RWPE2 (cell line): ENCODE data around the gene NAB1.

Experiments used
- ATAC-seq: fragments of 200-7000 bp; cut with Tn5 transposase; 3 replicates; pipeline ENCODE4 v1.9.1; 2021; ENCODE audit warnings: low read depth
- DNase-seq: peaks from one replicate; pipeline ENCODE4 v3.0.0-alpha.2; 2020; ENCODE audit warnings: low spot score
- H3K27ac ChIP-seq: fragments of 450-650 bp; 2 replicates; pipeline ENCODE4 v1.5.1; 2017; ENCODE audit warnings: mild to moderate bottlenecking; ENCODE audit not compliant: poor library complexity, severe bottlenecking
- H3K27me3 ChIP-seq: fragments of 250-450 bp; sonication (Bioruptor Pico); 2 replicates; pipeline ENCODE4 v1.5.1; 2021; ENCODE audit warnings: mild to moderate bottlenecking, moderate library complexity; ENCODE audit not compliant: insufficient read depth, poor library complexity, severe bottlenecking
- H3K36me3 ChIP-seq: fragments of 250-450 bp; sonication (Bioruptor Pico); 2 replicates; pipeline ENCODE4 v1.5.1; 2020; ENCODE audit warnings: low read depth, mild to moderate bottlenecking, moderate library complexity
- H3K4me1 ChIP-seq: fragments of 250-450 bp; sonication (Bioruptor Pico); 2 replicates; pipeline ENCODE4 v1.5.1; 2021; ENCODE audit warnings: mild to moderate bottlenecking, moderate library complexity; ENCODE audit not compliant: insufficient read depth, poor library complexity, severe bottlenecking
- H3K4me3 ChIP-seq: fragments of 250-450 bp; sonication (Bioruptor Pico); 2 replicates; pipeline ENCODE4 v1.5.1; 2021; ENCODE audit warnings: mild to moderate bottlenecking, moderate library complexity; ENCODE audit not compliant: severe bottlenecking
- H3K9me3 ChIP-seq: fragments of 250-450 bp; sonication (Bioruptor Pico); 2 replicates; pipeline ENCODE4 v1.5.1; 2021; ENCODE audit warnings: mild to moderate bottlenecking, moderate library complexity; ENCODE audit not compliant: severe bottlenecking
- CTCF ChIP-seq: fragments of 450-650 bp; IDR thresholded peaks from one replicate; pipeline ENCODE4 v1.5.1; 2017; ENCODE audit warnings: mild to moderate bottlenecking, moderate library complexity; ENCODE audit not compliant: poor library complexity, severe bottlenecking

NAB1 gene

GRCh38 chr2:190662754-190663153 lies 13.9 kb downstream of the NAB1 start:
- H3K4me1 ChIP-seq = peaks cover 10% of the 10 kb centered on the region
- DNase-seq (no peak), ATAC-seq (no peak)
- H3K9me3 ChIP-seq = no peaks in the 10 kb centered on the region
- no peak overlapping the region for H3K27ac ChIP-seq
- peaks cover 60% of the 10 kb centered on the region for H3K36me3 ChIP-seq
- no peak overlapping the region for H3K4me3 ChIP-seq
- no peak for TF ChIP-seq CTCF
- no peaks in the 10 kb centered on the region for H3K27me3 ChIP-seq

- Histone ChIP-seq H3K36me3 (peaks cover 64% of the 10 kb centered on the region), H3K27me3 (no peaks in the 10 kb centered on the region), H3K4me3 (no peak overlapping the region), H3K27ac (no peak overlapping the region), H3K4me1 (peaks cover 12% of the 10 kb centered on the region), H3K9me3 (no peaks in the 10 kb centered on the region)
- ATAC-seq (no peak), DNase-seq (no peak)
- TF ChIP-seq CTCF = no peak
Observed at GRCh38 chr2:190663348-190663747, 14.5 kb downstream of the NAB1 start.

- no peak overlapping the region for H3K27ac ChIP-seq
- no peaks in the 10 kb centered on the region for H3K9me3 ChIP-seq
- ATAC-seq = no peak
- peaks cover 66% of the 10 kb centered on the region for H3K36me3 ChIP-seq
- no peak overlapping the region for H3K4me3 ChIP-seq
- no peak for DNase-seq
- no peaks in the 10 kb centered on the region for H3K27me3 ChIP-seq
- TF ChIP-seq CTCF = no peak
- peaks cover 17% of the 10 kb centered on the region for H3K4me1 ChIP-seq
Observed at GRCh38 chr2:190663839-190664238, 15.0 kb downstream of the NAB1 start.

- Histone ChIP-seq H3K27ac (no peak overlapping the region), H3K9me3 (no peaks in the 10 kb centered on the region), H3K4me1 (peaks cover 17% of the 10 kb centered on the region), H3K27me3 (no peaks in the 10 kb centered on the region), H3K4me3 (no peak overlapping the region), H3K36me3 (peaks cover 69% of the 10 kb centered on the region)
- no peak for TF ChIP-seq CTCF
- ATAC-seq = no peak
- DNase-seq = no peak
Observed at GRCh38 chr2:190664240-190664639, 15.4 kb downstream of the NAB1 start.

- H3K4me1 ChIP-seq = peaks cover 17% of the 10 kb centered on the region
- H3K36me3 ChIP-seq = peaks cover 68% of the 10 kb centered on the region
- no peaks in the 10 kb centered on the region for H3K9me3 ChIP-seq
- no peak for ATAC-seq
- DNase-seq = no peak
- H3K4me3 ChIP-seq = no peak overlapping the region
- H3K27me3 ChIP-seq = no peaks in the 10 kb centered on the region
- peak overlapping the region; percentile 5 for H3K27ac ChIP-seq
- no peak for TF ChIP-seq CTCF
Observed at GRCh38 chr2:190666895-190667294, 18.0 kb downstream of the NAB1 start.
